Mesangial cell (primary cell): ENCODE measurements around the gene SP110. TPM values are rescaled to one million over a fixed set of nuclear protein-coding genes. Genes with fewer than 3 reads are reported as not detected.

Source experiments
- total RNA-seq: library from RNA; depleted of rRNA; stranded (reverse); fragments of >200 nt; gene quantifications from 2 replicates; pipeline ENCODE4 v1.2.3, GENCODE V29; 2015

SP110 gene
- total RNA-seq = 6.8 and 10.3 TPM in 2 replicates

DNA sequence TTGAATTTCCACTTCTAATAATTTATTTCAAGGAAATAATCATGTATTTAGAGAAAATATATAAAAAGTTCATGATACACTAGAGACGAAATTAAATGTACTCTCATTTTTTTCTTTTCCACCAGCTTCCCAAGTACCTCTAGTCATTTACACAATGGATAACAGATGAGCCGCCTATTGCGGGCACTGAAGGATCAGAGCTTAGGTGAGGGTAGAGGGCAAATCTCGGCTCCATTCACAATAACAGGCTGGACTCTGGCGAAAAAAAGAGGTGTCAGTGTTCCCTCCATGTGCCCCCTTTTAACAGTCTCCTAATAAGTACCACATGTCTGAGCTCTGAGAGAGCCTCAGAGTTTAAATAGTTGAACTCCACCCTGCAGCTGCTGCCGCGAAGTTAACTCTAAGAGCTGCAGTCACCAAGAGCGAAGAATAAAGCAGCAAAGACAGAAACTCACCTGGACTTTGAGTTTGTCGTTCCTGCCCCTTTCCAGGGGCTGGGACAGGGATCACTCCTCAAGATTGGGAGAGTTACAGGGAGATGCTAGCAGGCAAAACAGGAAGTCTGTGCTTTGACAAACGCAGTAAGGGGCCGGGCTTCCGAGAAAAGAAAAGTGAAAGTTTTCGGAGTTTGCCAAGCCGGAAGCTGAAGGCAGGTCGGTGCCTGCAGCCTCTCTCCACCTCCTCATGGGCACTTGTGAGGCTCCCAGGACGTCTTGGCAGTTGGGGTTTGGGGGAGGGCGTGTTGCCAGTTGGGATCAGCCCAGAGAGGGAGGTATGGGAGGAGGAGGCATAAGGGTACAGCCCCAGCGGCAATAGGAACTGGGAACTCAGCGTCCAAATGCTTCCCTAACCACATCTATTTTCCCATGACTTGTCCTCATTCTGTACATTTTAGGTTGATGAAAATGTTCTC lies at the start of gene SP110:
Gene SP110, minus strand, starts transcription at position 566 of the 913 bp plus-strand sequence. CDS start 3,057 bp downstream, outside the sequence.

DNA sequence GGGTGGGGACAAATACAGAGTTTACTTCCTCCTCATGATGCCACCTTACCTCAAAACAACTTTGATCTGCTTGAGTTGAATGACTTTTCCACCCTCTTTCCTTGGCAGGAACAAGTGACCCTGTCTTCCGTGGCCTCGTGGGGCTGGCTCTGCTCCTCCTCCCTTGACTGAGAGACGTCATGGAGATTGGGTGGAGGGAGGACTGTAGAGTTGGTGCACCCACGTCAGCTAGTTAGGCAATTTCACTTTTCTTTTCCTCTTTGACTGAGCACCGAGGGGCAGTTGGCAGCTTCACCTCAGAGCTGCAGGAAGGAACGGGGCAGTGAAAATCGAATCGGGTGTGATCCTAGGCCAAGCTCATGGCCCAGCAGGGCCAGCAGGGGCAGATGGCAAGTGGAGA lies 5.7 kb upstream of the SP110 start, which contains the start of gene SP140:
Gene SP140, plus strand, starts transcription at position 251 of the 400 bp plus-strand sequence. Its CDS starts 109 bp downstream, at position 360.

Other genes with a start within 250 kb of the SP110 start
- 0.81 and 1.6 TPM in 2 replicates for gene SLC16A14, start 151.1 kb downstream of the SP110 start, total RNA-seq
- 0.25 and 0.98 TPM in 2 replicates for gene SP140, start 5.8 kb upstream of the SP110 start, total RNA-seq
- 3.4 and 4.7 TPM in 2 replicates for gene SP140L, start 107.2 kb upstream of the SP110 start, total RNA-seq
- gene SP100, start 196.2 kb upstream of the SP110 start, total RNA-seq = 37.9 and 42.5 TPM in 2 replicates